Measurements from ENCODE around the gene COG5. TPM values are rescaled to one million over a fixed set of nuclear protein-coding genes. Genes with fewer than 3 reads are reported as not detected.

COG5 gene
- total and polyA plus RNA-seq, 2 of the 8 experiments (the other 6 are each of a cell fraction or from before 2014, with no cell fraction given), result 10.5 to 28.1 TPM

- Histone ChIP-seq H2AK5ac (ENCODE audit: low read depth, low read length) (no peak overlapping the region), H3K36me3 (ENCODE audit: control insufficient read depth in 2 of 4, insufficient read depth in 4 of 4, low read length in 3 of 4) (no peaks in the 10 kb centered on the region), H3K27me3 (replicated peaks in 1 of 4; ENCODE audit: control insufficient read depth in 3 of 4, extremely low read depth in 1 of 4, insufficient read depth in 3 of 4, low read length in 3 of 4) (no peaks in the 10 kb centered on the region), H3K79me1 (ENCODE audit: low read depth, low read length) (no peaks in the 10 kb centered on the region), H3K9ac (replicated peaks in 1 of 4; ENCODE audit: extremely low read depth in 1 of 4, low read depth in 3 of 4, low read length in 3 of 4) (no peak overlapping the region), H3K79me2 (ENCODE audit: control insufficient read depth in 1 of 2, insufficient read depth in 2 of 2, low read length in 2 of 2) (no peaks in the 10 kb centered on the region; a peak in 1 of 4 replicates), H4K91ac (replicated peaks; ENCODE audit: insufficient read length, low read length) (no peak overlapping the region), H2BK120ac (replicated peaks; ENCODE audit: low read depth, low read length) (no peak overlapping the region), H2BK5ac (ENCODE audit: low read depth, low read length) (no peak overlapping the region), H2AFZ (ENCODE audit: low read length) (no peak overlapping the region), H3K4me3 (ENCODE audit: extremely low read depth in 1 of 4, insufficient read depth in 2 of 4, low read depth in 3 of 4, low read length in 4 of 4) (no peak overlapping the region), H3K56ac (replicated peaks; ENCODE audit: insufficient read length, low read depth, low read length) (no peak overlapping the region), H3K4me2 (ENCODE audit: insufficient read depth in 1 of 2, low read depth in 2 of 2, low read length in 2 of 2) (no peak overlapping the region), H3K23ac (ENCODE audit: insufficient read length) (no peak overlapping the region), H2BK12ac (ENCODE audit: low read depth, low read length) (no peak overlapping the region), H3K9me3 (ENCODE audit: insufficient read depth in 2 of 2, low read depth in 1 of 2, low read length in 1 of 2) (no peaks in the 10 kb centered on the region), H4K5ac (ENCODE audit: insufficient read length, low read depth, low read length) (no peak overlapping the region), H3K18ac (ENCODE audit: extremely low read depth, low read length) (no peak overlapping the region), H4K20me1 (replicated peaks in 1 of 2; ENCODE audit: control insufficient read depth in 1 of 2, insufficient read depth in 2 of 2, low read length in 2 of 2) (peaks cover 0 to 2% of the 10 kb centered on the region in 2 experiments), H3K14ac (ENCODE audit: insufficient read length) (no peak overlapping the region), H3K27ac (ENCODE audit: low read depth, low read length) (no peak overlapping the region), H3K23me2 (ENCODE audit: low read depth, low read length) (no peaks in the 10 kb centered on the region), H3K4ac (replicated peaks; ENCODE audit: insufficient read length, low read depth, low read length) (no peak overlapping the region), H3K4me1 (replicated peaks in 1 of 4; ENCODE audit: control insufficient read depth in 3 of 4, insufficient read depth in 4 of 4, low read length in 3 of 4) (peaks cover 0 to 3% (median 0%) of the 10 kb centered on the region in 4 experiments; a peak in 2 of 7 replicates), H2BK20ac (ENCODE audit: low read length) (no peak overlapping the region), H4K8ac (ENCODE audit: extremely low read depth, insufficient read depth, low read length) (no peak overlapping the region), H2BK15ac (ENCODE audit: low read length) (no peak overlapping the region)
- DNase-seq (ENCODE audit: low read depth in 1 of 2, low spot score in 2 of 2), result no peak
- WGBS, 2 experiments (ENCODE audit: extremely low coverage in 1 of 2, insufficient coverage in 1 of 2, insufficient read length in 1 of 2, insufficient replicate concordance in 2 of 2, low coverage in 1 of 2, low lambda C conversion rate in 2 of 2, missing lambda C conversion rate in 1 of 2), result 87% methylated on average over 3 of the region's 3 CpGs; no CpG with 5 or more reads in 1 of the 2 experiments
- ChIA-PET CTCF (ENCODE audit: partially characterized antibody) (interaction anchor here (0.7 kb wide), 1 partner anchor 8 kb away, joined by 3 read pairs; no protein-coding TSS in a partner anchor), POLR2A (ENCODE audit: partially characterized antibody) (no interaction called here)
- FAIRE-seq, result no peak
- TF ChIP-seq MAFK (IDR thresholded peaks at IDR 0.05; ENCODE audit: low read depth, low read length) (no peak), SP2 (IDR thresholded peaks at IDR 0.05; ENCODE audit: low read length) (no peak), CTBP2 (IDR thresholded peaks at IDR 0.05; ENCODE audit: borderline replicate concordance, insufficient read depth, insufficient read length, low read length) (no peak), POU5F1 (IDR thresholded peaks at IDR 0.05; ENCODE audit: low read depth, low read length) (no peak), CHD1 (IDR thresholded peaks at IDR 0.05; ENCODE audit: low read depth, low read length) (no peak), PHF8 (conservative IDR thresholded peaks at IDR 0.05; ENCODE audit: low read depth, low read length) (no peak), TAF1 (IDR thresholded peaks at IDR 0.05; ENCODE audit: low read depth, low read length) (no peak), HDAC6 (IDR thresholded peaks at IDR 0.05; ENCODE audit: low read depth, low read length) (no peak), EGR1 (IDR thresholded peaks at IDR 0.05; ENCODE audit: borderline replicate concordance, low read depth, low read length) (no peak), NRF1 (IDR thresholded peaks at IDR 0.05; ENCODE audit: low read depth, low read length) (no peak), POLR2AphosphoS5 (IDR thresholded peaks at IDR 0.05; ENCODE audit: low read depth, low read length) (no peak), TCF12 (IDR thresholded peaks at IDR 0.05; ENCODE audit: low read depth, low read length) (no peak), SUZ12 (IDR thresholded peaks at IDR 0.05; ENCODE audit: low read length) (no peak), HDAC2 (IDR thresholded peaks at IDR 0.05; ENCODE audit: borderline replicate concordance in 1 of 2, low read depth in 2 of 2, low read length in 2 of 2) (no peak), SRF (IDR thresholded peaks at IDR 0.05; ENCODE audit: low read depth, low read length) (no peak), SIRT6 (IDR thresholded peaks at IDR 0.05; ENCODE audit: low read length) (no peak)
Observed at GRCh38 chr7:107472116-107472515, 91.6 kb downstream of the COG5 start.
